HG03196 (cell line): ENCODE results near the gene CELF4.

Experiments
- ATAC-seq: cut with Tn5 transposase; IDR thresholded peaks from one replicate; pipeline ENCODE4 v1.9.1; 2021; ENCODE audit not compliant: unreplicated experiment

CELF4 gene

GRCh38 chr18:37574113-37574512, 8.5 kb upstream of the CELF4 start:
- no peak for ATAC-seq

GRCh38 chr18:37572736-37573135, 7.1 kb upstream of the CELF4 start:
- ATAC-seq, result no peak

GRCh38 chr18:37571266-37571665, 5.7 kb upstream of the CELF4 start:
- ATAC-seq, result no peak

- no peak for ATAC-seq
Measured at GRCh38 chr18:37570336-37570930, 4.8 kb upstream of the CELF4 start.

DNA sequence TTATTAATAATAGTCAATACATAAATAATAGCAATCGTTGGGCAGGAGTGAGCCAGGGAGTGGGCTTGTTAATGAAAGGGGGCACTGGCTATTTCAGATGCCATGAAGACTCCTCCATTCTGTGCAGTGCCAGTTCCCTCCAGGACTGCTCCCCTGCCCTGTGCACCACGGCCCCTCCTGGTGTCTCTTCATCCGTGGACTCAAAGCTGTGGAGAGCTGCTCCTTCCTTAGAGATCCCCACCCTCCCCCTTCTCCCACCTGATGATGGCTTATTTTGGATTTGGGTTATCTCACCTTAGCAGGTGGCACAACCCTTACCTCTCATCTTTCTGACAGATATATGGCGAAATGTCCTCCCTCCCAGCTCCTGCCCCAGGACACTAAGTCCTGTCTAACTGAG, 3.1 kb upstream of the CELF4 start:
- no peak for ATAC-seq

- ATAC-seq, result no peak
Measured at GRCh38 chr18:37567994-37568359, 2.4 kb upstream of the CELF4 start.

DNA sequence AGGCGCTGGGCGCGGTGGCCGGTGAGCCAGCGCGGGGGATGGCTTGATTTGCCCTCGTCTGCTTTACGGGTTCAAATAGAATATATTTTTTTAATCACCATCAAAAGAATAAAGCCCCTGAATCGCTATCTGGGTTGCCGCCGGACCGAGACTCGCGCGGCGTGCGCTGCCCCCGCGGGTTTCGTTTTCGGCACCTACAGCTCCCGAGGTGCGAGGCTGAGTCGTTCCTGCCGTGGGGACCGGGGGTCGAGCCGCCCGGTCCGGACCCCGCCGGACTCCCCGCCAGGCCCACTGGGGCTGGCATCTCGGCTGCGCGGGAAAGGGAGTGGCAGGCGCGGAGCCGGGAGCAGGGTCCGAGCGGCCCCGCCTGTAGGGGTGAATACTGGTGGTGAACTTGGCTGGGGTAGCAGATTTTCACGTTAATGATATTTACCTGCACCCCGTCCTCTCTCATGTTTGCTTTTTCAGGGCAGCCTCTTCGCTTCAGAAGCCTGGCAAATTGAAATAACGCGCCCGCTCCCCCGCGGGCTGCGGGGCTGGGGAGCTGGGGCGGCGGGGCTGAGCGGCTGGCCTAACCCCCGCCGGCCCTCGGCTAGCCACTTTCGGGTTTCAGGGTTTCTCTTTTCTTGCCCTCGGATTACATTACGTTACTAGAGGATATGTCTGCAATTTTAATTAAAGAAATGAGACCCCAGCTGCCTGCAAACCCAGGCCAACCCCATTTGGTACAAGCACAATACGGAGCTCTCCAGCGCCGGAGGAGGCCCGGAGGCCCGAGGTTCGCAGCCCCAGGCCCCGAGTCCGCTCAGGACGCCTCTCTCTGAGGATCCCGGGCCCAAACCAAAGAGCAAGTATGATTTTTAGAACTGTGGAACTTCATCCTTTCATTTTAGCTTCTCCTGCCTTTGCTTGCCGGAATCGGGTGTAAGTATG, 1.7 kb upstream of the CELF4 start:
- ATAC-seq, result no peak

GRCh38 chr18:37566479-37567060, 972 bp upstream of the CELF4 start:
- ATAC-seq, result no peak

GRCh38 chr18:37565977-37566478, 430 bp upstream of the CELF4 start:
- no peak for ATAC-seq

GRCh38 chr18:37564711-37565100, 892 bp downstream of the CELF4 start:
- no peak for ATAC-seq

- no peak for ATAC-seq
Measured at GRCh38 chr18:37563931-37564392, 1.6 kb downstream of the CELF4 start.

- ATAC-seq, result no peak
Measured at GRCh38 chr18:37561986-37562385, 3.6 kb downstream of the CELF4 start.

DNA sequence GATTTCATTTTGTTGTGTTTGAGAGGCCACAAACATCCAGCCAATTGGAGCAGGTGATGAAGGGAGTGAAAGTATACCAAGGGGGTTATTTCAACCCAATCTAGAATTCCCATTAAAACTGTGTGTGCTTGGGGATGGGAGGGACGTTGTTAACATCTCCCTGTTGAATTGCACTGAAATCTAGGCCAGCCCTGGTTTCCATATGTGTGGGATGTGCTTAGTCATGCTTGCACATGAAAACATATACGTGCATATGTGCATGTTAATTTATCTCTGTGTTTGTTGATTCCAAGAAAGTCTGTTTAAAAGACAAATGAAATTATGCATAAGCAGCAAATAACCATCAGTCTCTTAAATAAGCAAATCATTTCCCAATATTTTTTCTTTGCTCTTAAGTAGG, 5.6 kb downstream of the CELF4 start:
- no peak for ATAC-seq

DNA sequence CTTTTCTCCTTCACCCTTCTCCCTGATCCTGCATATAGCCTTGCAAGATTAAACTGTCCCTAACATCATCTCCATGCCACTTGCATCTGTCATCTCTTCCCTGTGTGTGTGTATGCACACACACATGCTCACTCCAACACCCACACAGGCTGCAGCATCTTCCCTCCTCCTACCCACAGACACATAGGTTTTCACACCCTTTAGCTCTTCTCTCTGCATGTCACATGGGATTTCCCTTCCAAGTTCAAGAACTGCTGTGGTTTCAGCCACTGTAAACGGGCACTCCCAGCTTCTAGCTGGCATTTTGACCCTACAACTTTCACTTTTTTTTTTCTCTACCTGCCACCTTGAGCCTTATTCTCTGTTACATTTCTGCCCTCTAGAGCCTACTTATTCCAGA, 6.4 kb downstream of the CELF4 start:
- no peak for ATAC-seq

GRCh38 chr18:37554399-37554787, 11.2 kb downstream of the CELF4 start:
- no peak for ATAC-seq

- no peak for ATAC-seq
Measured at GRCh38 chr18:37553633-37554398, 11.8 kb downstream of the CELF4 start.

GRCh38 chr18:37552286-37552685, 13.3 kb downstream of the CELF4 start:
- no peak for ATAC-seq

- no peak for ATAC-seq
Measured at GRCh38 chr18:37551846-37552245, 13.8 kb downstream of the CELF4 start.

GRCh38 chr18:37551249-37551648, 14.3 kb downstream of the CELF4 start:
- no peak for ATAC-seq

DNA sequence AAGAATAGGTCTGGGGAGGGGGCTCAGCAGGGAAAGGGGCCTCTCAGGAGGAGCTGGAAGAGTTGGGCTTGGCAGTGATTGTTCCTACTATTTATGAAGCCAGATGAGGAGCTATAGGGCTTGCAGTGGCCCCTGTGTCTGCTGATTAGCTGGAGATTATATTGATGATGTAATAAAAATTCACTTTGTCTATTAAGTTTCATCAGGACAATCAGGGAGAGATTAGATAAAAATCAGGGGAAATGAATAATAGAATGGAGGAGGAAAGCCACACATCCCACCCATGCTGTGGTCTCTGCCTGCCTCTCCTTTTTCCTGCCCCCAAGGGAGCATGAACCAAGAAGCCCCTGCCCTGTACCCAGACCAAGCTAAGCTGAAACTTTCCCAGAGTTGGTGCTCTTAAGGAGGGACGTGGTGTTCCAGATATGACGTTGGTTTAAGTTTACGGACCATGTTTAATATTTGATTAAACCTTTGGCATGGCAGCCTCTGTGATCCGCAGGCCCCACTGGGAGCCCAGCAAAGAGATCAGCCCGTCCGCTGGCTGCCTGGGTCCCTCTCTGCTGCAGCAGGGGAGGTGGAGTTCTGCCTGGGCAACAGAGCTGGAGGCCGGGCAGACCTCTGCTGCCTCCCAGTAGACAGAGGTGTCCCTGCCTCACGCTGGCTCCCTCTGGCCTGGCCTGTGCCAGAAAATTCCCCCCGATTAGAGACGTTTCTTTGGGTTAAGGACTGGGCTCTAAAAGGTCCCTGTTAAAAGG, 15.3 kb downstream of the CELF4 start:
- no peak for ATAC-seq
